CD4-positive, alpha-beta T cell treated with Interleukin-4 for 1 hour (primary cell): Measurements from ENCODE around the gene CRTAP.
"Not testable (repeated sequence)": the region's sequence is repeated elsewhere in the genome, so short reads cannot be mapped to it uniquely, and the experiment has no call there.

ENCODE experiments used
- DNase-seq, 2 donors: peaks; one replicate each; pipeline ENCODE4 v3.0.0-alpha.2; 2020 to 2022

The CRTAP gene

GRCh38 chr3:33113772-33114621 lies at the start of gene CRTAP:
Gene CRTAP, plus strand, starts transcription at chr3:33114014. Its CDS starts 64 bp downstream, at chr3:33114078.
- peak; percentile 89 for DNase-seq

DNA sequence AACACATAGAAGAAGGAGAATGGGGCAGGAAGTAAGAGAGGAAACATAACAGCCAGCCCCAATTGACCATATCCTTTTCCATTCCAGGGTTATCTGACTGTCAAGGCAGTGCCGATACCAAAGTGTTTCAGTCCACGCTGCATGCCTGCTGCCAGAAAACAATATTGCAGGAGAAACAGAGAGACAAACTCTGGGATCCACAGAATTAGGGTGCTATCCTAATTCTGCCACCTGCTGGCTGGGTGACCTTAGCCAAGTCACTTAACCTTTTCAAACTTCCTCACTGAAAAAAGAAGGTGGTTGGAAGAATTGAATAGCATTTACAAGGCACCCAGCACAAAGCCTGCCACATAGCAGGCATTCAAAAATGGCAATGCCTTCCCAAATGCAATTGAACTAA lies 48.9 kb upstream of the CRTAP start:
- DNase-seq = peak; percentile 36 to 53

DNA sequence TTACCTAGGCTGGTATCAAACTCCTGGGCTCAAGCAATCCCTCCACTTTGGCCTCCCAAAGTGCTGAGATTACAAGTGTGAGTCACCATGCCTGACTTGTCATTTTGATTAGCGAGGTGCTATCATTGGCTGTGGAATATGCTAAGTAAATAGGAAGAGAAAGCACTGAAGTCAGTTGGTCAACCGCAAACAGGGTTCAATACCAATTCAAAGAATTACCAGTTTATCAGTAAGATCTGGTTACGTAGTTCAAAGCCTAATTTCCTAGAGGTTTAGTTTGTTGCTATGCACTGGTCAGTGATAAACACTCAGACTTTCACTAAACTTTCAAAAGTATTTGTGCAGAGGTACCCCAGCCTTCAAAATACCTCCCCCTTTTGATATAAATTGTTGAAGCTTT lies 46.3 kb upstream of the CRTAP start:
- peak in 1 of 2 donors; percentile 66 for DNase-seq

DNA sequence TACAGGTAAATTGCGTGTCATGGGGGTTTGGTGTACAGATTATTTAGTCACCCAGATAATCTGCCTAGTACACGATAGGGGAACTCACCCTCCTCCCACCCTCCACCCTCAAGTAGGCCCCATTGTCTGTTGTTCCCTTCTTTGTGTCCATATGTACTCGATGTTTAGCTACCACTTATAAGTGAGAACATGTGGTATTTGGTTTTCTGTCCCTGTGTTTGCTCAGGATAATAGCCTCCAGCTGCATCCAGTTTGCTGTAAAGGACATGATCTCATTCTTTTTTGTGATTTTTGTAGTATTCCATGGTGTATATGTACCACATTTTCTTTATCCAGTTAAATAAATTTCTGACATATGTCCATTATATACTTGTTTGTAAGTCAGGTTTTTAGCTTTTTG lies 44.0 kb upstream of the CRTAP start:
- not testable (repeated sequence) for DNase-seq

DNA sequence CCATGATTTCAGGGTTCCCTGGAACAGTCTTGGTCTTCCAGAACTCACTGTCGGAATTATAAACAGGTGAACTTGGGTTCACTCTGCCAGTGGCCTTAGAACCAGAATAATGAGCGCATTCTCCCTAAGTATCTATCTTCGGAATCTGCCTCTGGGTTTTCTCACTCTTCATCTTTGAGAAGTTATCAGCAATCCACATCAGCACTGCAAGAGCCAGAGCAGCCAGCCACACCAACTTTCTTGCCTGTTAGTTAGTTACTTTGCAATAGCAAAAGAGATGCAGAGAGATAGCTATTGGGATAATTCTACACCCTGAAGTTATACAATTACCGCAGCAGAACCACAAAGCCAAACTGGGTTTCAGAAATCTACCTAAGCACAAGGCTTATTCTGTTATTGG lies 42.6 kb upstream of the CRTAP start:
- no peak for DNase-seq

DNA sequence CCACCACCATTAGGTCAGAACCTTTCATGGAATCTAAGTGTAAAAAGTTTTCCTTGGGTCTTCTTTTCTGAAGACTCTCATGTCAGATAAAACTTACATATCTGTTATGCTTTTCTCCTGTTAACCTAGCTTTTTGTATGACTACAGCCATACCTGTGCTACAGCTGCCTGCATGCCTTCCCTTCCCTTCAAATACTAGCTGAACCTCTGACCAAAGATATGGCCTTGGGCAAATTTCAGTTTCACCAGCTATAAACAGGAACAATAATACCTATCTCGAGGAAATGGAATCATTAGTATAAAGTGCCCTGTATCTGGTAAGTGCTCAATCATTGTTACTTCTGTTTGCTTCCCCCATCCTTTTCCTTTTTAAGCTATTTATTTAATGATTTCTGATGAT lies 41.9 kb upstream of the CRTAP start:
- no peak for DNase-seq

DNA sequence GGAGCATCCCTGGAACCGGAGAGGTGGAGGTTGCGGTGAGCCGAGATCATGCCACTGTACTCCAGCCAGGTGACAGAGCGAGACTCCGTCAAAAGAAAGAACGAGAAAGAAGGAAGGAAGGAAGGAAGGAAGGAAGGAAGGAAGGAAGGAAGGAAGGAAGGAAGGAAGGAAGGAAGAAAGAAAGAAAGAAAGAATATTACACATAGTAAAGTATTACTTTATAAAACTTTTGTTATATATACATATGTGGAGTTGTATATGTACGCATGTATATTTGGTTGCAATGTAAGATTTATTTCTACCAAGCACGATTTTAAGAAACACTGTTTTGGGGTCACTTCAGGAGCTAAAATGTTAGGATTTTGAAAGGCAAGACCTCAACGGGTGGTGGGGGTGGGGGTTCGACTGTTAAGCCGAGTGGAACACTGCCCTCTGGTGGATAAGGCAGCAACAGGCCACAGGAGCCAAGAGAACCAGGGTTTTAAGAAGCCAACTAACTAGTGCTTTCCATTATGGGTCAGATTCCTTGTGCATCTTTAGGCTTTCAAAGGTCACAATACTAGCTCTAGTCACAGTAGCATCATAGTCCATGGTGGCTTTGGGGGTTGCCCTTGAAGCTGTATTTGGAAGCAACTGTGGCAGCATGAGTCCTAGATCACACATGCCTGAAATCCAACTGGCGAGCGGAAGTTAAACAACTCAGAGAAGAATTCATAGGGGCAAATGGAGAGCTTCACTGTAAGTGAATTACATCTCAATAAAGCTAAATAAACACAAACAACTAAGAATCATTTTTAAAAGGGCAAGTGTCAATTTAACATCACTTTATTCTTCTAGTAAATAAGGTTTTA lies 39.4 kb upstream of the CRTAP start:
- DNase-seq = peak; percentile 70 to 71

DNA sequence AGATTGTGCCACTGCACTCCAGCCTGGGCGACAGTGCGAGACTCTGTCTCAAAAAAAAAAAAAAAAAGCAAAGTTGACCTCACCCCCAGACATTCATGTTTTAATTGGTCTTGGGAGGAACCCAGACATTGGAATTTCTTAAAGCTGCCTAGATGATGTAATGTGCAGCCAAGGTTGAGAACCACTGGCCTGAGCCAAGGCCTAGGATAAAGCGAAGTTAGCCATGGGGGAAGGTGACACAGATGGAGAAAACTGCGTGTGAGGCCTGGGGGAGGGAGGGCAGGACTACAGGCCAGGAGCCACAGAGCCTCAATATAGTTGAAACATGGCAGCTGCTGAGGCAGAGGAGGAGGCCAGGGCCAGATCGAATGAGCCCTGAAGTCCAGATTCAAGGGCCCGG lies 37.8 kb upstream of the CRTAP start:
- no peak for DNase-seq

GRCh38 chr3:33076952-33077351 lies 36.9 kb upstream of the CRTAP start:
- DNase-seq = no peak

DNA sequence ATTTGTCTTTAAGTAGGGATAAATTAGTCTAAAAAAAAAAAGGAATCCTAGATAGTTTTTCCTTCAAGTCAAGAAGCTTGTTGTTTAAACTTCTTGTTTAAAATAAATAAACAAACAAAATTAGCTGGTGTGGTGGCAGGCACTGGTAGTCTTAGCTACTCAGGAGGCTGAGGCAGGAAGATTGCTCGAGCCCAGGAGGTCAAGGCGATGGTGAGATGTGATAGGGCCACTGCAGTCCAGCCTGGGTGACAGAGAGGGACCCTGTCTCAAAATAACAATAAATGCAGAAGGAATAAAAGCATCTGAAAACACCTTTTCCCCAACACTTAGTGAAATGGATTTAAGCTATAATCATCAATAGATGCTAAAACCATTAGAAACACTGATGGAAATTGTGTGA lies 35.8 kb upstream of the CRTAP start:
- DNase-seq = no peak

GRCh38 chr3:33079813-33080212 lies 34.0 kb upstream of the CRTAP start:
- not testable (repeated sequence) for DNase-seq

GRCh38 chr3:33081812-33082211 lies 32.0 kb upstream of the CRTAP start:
- DNase-seq = no peak

DNA sequence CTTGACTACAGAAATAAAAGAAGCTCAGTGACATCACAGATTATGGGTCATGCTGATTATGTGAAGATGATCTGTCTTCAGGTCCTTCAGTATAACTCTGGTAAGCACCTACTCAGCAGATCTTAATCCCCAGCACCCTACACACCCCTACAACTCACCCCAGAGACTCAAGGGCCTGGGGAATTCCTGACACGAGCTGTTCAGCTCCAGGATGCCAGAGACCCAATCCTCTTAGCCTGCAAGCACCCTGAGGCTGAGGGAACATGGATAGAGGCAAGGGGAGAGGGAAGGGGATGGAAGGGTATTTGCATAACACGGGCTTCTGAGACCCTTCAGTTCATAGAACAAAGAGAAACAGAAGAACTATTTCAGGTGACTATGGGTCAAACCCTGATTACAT lies 29.9 kb upstream of the CRTAP start:
- no peak for DNase-seq

DNA sequence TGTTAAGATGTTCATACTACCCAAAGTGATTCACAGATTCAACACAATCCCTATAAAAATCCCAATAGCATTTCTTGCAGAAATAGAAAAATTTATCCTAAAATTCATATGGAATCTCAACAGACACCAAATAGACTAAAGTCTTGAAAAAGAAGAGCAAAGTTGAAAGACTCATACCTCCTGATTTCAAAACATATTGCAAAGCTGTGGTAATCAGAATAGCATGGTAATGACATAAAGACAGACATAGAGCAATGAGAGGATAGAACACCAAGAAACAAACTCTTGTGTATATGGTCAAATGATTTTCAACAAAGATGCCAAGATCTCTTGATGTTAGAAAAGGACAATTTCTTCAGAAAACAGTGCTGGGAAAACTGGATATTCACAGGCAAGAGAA lies 25.1 kb upstream of the CRTAP start:
- DNase-seq = no peak

- DNase-seq = peak in 1 of 2 donors; percentile 48
These were observed 24.3 kb upstream of the CRTAP start for GRCh38 chr3:33089515-33089914.

GRCh38 chr3:33091746-33092145 lies 22.1 kb upstream of the CRTAP start:
- no peak for DNase-seq

- DNase-seq = no peak
These were observed 21.1 kb upstream of the CRTAP start for GRCh38 chr3:33092496-33093254.

DNA sequence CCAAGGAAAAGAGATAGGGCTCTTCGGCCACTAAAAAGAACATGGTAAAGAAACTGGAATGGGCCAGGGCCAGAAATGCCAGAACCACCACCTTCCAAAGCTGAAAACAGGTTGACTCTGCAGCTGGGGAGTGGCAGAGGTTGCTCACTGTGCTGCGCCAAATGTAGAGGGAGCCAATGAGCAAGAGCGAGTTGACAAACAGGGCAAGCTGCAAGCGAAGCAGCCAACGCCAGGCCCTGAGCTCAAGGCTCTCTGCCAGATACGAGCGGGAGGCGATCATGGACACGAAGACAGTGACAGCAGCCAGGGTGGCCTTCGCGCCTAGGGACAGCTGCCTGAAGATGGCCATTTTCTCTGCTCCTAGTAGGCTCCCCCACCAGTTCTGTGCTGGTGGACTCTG lies 20.0 kb upstream of the CRTAP start:
- no peak for DNase-seq

- DNase-seq = no peak
These were observed 18.4 kb upstream of the CRTAP start for GRCh38 chr3:33095436-33095835.

GRCh38 chr3:33096093-33096868 lies 17.5 kb upstream of the CRTAP start:
- DNase-seq = peak; percentile 51 to 52

DNA sequence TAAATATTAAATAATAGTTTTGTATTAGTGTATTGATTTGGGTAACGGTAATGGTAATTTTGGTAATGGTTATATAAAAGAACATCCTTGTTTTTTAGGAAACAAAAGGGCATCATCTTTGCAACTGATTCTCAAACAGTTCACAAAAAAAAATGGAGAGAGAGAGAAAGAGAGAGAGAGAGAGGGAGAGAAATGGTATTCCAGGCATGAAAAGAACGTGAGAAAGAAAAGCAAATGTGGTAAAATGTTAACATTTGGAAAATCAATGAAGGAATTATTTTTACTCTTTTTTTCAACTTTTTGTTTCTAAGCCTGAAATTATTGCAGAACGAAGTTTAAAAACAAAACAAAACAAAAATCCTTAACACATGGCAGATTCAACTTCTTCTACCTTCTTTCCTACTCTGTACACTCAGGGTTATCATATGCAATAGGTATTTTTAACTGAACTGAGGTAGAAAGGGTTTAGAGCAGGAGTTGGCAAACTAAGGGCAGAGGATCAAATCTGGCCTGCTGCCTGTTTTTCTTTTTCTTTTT lies 14.6 kb upstream of the CRTAP start:
- DNase-seq = no peak

- DNase-seq = no peak
These were observed 14.1 kb upstream of the CRTAP start for GRCh38 chr3:33099701-33100100.
